MCF 10A (cell line): Measurements from ENCODE around the gene PRAMEF11. TPM values are rescaled to one million over a fixed set of nuclear protein-coding genes. Genes with fewer than 3 reads are reported as not detected.

Experiments
- BruUV-seq: library from RNA; stranded (reverse); fragments of 400-500 nt; replicated peaks from 2 replicates; lab custom pipeline; 2021; lab: Mats Ljungman, UMichigan
- CTCF ChIA-PET: fragments of 300-600 bp; sonication (Branson Sonifier 250); formaldehyde crosslinking; extraction: SDS; loops from one replicate; lab custom pipeline; 2021; ENCODE audit warnings: antibody characterized with exemption, inconsistent platforms; lab: Yijun Ruan, JAX
- POLR2A ChIA-PET: fragments of 300-600, 350-650 bp; sonication (Branson Sonifier 250); formaldehyde crosslinking; extraction: SDS; loops from one replicate; lab custom pipeline; 2020; ENCODE audit warnings: antibody characterized with exemption, inconsistent platforms; lab: Yijun Ruan, JAX
- DNase-seq: peaks from one replicate; pipeline ENCODE4 v3.0.0-alpha.2; 2018; ENCODE audit not compliant: unreplicated experiment
- H3K27ac Mint-ChIP-seq: one replicate; pipeline ENCODE4 v1.8.0; 2022; ENCODE audit warnings: mild to moderate bottlenecking, low read depth, mixed read lengths; ENCODE audit not compliant: unreplicated experiment
- H3K27me3 Mint-ChIP-seq: one replicate; pipeline ENCODE4 v1.8.0; 2022; ENCODE audit warnings: mixed read lengths; ENCODE audit not compliant: insufficient read depth, unreplicated experiment
- H3K36me3 Mint-ChIP-seq: one replicate; pipeline ENCODE4 v1.8.0; 2022; ENCODE audit warnings: mild to moderate bottlenecking, moderate library complexity, mixed read lengths; ENCODE audit not compliant: insufficient read depth, unreplicated experiment
- H3K4me1 Mint-ChIP-seq: one replicate; pipeline ENCODE4 v1.8.0; 2022; ENCODE audit warnings: mixed read lengths; ENCODE audit not compliant: insufficient read depth, unreplicated experiment
- H3K4me3 Mint-ChIP-seq: one replicate; pipeline ENCODE4 v1.8.0; 2022; ENCODE audit warnings: mild to moderate bottlenecking, moderate library complexity, mixed read lengths; ENCODE audit not compliant: unreplicated experiment
- H3K9me3 Mint-ChIP-seq: one replicate; pipeline ENCODE4 v1.8.0; 2022; ENCODE audit warnings: mixed read lengths; ENCODE audit not compliant: unreplicated experiment
- CTCF ChIP-seq: fragments of 200-600 bp; IDR thresholded peaks from one replicate; pipeline ENCODE4 v1.8.0; 2022; ENCODE audit warnings: antibody characterized with exemption, mild to moderate bottlenecking; ENCODE audit not compliant: unreplicated experiment
- intact Hi-C: fragments of 100-400 bp; cut with micrococcal nuclease; formaldehyde crosslinking; loops from 2 replicates; pipeline ENCODE4 v1.14.1; 2022
- total RNA-seq: library from RNA; stranded (reverse); gene quantifications from 2 replicates; pipeline ENCODE4 v1.2.3, GENCODE V29; 2022

Gene PRAMEF11
- total RNA-seq, 1 experiment from 2014 or later = not detected

GRCh38 chr1:12778907-12779306, 52.3 kb downstream of the PRAMEF11 start:
- Mint-ChIP-seq H3K4me3 (no peak overlapping the region), H3K27me3 (peaks cover 33% of the 10 kb centered on the region), H3K4me1 (no peaks in the 10 kb centered on the region), H3K9me3 (no peaks in the 10 kb centered on the region), H3K27ac (no peak overlapping the region), H3K36me3 (no peaks in the 10 kb centered on the region)
- POLR2A ChIA-PET = no interaction called here
- intact Hi-C loops = no loop called here
- TF ChIP-seq CTCF = no peak
- CTCF ChIA-PET = no interaction called here
- no peak for DNase-seq
- BruUV-seq = no TSS peak

GRCh38 chr1:12778061-12778460, 53.1 kb downstream of the PRAMEF11 start:
- Mint-ChIP-seq H3K27me3 (peaks cover 38% of the 10 kb centered on the region), H3K4me1 (no peaks in the 10 kb centered on the region), H3K4me3 (no peak overlapping the region), H3K27ac (no peak overlapping the region), H3K9me3 (no peaks in the 10 kb centered on the region), H3K36me3 (no peaks in the 10 kb centered on the region)
- CTCF ChIA-PET = interaction anchor here (0.7 to 0.9 kb wide), 2 partner anchors 506 to 885 kb away, joined by 3 to 4 read pairs; no protein-coding TSS in a partner anchor
- intact Hi-C loops = no loop called here
- no peak for DNase-seq
- no peak for TF ChIP-seq CTCF
- POLR2A ChIA-PET = no interaction called here
- BruUV-seq = no TSS peak

GRCh38 chr1:12776801-12777557, 54.2 kb downstream of the PRAMEF11 start:
- no peak for DNase-seq
- Mint-ChIP-seq H3K36me3 (no peaks in the 10 kb centered on the region), H3K4me3 (no peak overlapping the region), H3K27ac (no peak overlapping the region), H3K4me1 (no peaks in the 10 kb centered on the region), H3K27me3 (peaks cover 46% of the 10 kb centered on the region), H3K9me3 (no peaks in the 10 kb centered on the region)
- POLR2A ChIA-PET = no interaction called here
- intact Hi-C loops = no loop called here
- BruUV-seq = no TSS peak
- CTCF ChIA-PET = no interaction called here
- TF ChIP-seq CTCF = no peak

- no peak overlapping the region for H3K27ac Mint-ChIP-seq
- BruUV-seq = no TSS peak
- POLR2A ChIA-PET = no interaction called here
- TF ChIP-seq CTCF = no peak
- no peaks in the 10 kb centered on the region for H3K9me3 Mint-ChIP-seq
- intact Hi-C loops = no loop called here
- H3K4me1 Mint-ChIP-seq = no peaks in the 10 kb centered on the region
- H3K36me3 Mint-ChIP-seq = no peaks in the 10 kb centered on the region
- no peak overlapping the region for H3K4me3 Mint-ChIP-seq
- H3K27me3 Mint-ChIP-seq = peaks cover 62% of the 10 kb centered on the region
- CTCF ChIA-PET = interaction anchor here (1.1 kb wide), 1 partner anchor 11 kb away, joined by 4 read pairs; no protein-coding TSS in a partner anchor
- DNase-seq = no peak
These were observed 55.8 kb downstream of the PRAMEF11 start for GRCh38 chr1:12775443-12775842.
